Retina (tissue), 1 donor: Measurements from ENCODE around the gene NRXN3.

Experiments
- DNase-seq: peaks from one replicate; pipeline ENCODE4 v3.0.0-alpha.2; 2016

The NRXN3 gene

DNA sequence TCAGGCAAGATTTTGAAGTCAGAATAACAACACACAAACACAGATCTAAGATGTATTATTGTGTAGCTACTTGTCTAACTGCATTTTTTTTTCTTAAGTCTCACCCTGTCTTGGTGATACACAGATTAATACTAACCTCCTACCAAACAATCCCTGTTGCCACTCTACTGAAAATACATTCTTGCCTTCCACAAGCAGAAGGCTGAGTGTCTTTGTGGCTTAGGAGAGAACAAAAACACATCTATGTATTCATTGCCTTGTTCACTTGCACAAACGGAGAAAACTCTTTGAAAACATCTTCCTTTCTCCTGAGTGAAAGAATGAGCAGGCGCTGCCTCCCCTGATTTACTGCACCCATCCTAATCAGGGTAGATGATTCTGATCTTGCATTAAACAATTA, 1398.9 kb downstream of the NRXN3 start:
- no peak for DNase-seq

DNA sequence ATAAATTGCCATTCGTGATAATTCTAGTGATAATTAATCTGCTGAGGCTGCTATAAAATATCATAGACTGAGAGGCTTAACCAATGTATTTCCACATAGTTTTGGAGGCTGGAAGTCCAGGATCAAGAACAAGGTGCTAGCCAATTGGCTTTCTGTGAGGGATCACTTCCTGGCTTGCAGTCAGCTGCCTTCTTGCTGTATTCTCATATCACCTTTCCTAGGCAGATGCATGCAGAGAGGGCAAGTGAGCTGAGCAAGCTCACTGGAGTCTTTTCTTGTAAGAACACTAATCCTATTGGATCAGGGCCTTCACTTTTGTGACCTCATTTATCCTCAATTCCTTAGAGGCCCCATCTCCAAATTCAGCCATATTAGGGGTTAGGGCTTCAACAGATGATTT, 1400.5 kb downstream of the NRXN3 start:
- DNase-seq = no peak

- DNase-seq = no peak
Observed at GRCh38 chr14:79571366-79571765, 1401.2 kb downstream of the NRXN3 start.

- no peak for DNase-seq
Observed at GRCh38 chr14:79573486-79573885, 1403.3 kb downstream of the NRXN3 start.

DNA sequence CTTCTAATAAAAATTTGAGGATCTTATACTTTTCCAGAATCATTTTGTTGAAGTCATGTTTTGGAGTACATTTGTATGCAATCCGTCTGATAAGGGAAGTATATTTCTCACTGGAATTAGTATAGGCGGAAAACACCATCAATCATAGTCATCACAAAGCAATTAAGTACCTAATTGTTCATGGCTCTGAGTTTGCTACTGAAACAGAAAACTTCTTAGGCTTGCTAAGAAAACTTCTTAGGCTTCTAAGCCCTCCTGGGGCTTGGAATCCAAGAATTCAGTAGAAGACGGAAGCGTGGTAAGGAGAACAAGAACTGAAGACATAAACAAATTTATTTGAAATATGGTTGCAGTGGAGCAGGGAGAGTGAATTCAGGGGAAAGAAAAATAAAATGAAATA, 1404.9 kb downstream of the NRXN3 start:
- no peak for DNase-seq

DNA sequence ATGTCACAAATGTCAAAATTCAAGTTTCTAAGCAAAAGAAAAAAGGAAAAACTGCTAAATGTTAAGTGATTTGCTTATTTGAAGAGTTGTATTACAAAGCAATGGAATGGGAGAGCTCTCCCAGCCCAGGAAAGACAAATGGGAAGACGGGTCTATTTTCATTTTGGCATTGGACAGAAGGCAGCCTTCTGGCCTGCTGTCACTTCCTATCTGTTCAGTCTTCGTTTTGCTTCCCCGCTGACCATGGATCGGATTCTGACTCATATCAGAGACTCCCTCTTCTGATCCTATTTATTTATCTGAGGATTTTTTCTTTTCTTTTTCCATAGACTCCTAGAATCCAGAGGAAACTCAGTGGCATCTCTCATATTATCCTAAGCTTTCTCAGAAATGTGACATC, 1406.3 kb downstream of the NRXN3 start:
- peak; percentile 50 for DNase-seq

GRCh38 chr14:79578470-79578869, 1408.3 kb downstream of the NRXN3 start:
- no peak for DNase-seq

GRCh38 chr14:79580414-79580813, 1410.2 kb downstream of the NRXN3 start:
- no peak for DNase-seq

DNA sequence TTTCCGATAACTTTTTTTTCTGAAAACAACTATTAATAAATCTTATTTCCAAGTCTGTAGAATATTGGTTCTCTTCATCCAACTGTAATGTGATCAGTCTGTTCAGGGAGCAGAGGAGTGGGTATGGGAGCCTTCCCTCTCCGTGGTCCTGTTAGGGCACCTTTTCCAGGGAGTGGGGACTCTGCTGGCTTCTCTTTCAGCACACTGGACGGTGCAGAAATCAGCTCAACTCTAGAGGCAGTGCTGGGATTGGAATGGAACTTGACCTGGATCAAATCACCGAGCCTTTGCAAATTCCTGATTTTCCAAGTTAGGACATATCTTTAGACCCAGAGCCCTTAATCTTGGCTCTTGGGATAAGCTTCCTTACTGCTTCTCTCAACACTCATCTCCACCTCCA, 1410.7 kb downstream of the NRXN3 start:
- DNase-seq = no peak

GRCh38 chr14:79581912-79582576, 1411.9 kb downstream of the NRXN3 start:
- DNase-seq = no peak

DNA sequence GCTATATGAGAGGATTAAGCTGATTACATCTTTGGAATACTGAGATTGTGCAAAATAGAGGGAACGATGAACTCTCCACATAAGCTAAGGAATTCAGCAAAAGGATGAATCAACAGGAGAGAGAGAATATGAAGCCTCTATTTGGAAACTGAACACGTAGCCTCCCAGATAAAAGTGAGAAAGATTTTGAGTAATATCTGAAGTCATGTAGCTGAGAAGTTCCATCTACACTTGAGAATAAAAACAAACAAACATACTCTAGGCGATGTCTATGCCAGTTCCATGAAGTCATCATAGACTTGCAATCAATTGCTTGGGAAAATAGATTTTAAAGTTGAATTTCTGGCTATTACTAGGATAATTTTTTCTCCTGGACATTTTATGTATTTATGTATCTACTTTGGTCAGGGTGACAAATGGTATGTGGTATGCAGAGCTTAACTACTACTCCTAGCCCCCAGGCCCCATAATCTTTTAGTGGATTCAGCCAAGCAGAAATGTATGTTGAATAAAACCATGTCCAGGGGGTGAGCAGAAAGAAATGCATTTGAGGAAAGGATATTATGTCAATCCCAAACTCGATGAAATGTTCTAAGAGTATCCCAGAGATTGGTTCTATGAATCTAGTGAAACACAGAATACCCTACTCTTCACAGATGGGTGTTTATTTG, 1413.7 kb downstream of the NRXN3 start:
- DNase-seq = no peak

DNA sequence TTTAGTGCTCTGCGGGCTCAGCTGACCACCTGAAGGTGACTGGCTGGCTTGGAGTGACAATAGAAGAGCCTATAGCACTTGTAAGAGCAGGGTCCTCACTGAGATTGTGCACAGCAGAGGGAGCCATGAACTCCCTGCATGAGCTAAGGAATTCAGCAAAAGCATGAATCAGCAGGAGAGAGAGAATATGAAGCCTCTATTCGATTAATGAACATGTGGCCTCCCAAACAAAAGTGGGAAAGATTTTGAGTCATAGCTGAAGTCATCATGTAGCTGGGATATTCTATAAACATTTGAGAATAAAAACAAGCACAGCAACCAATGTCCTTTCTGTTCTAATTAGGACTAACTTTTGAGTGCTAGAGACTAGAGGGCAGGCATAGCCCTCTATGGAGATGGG, 1414.5 kb downstream of the NRXN3 start:
- DNase-seq = no peak

DNA sequence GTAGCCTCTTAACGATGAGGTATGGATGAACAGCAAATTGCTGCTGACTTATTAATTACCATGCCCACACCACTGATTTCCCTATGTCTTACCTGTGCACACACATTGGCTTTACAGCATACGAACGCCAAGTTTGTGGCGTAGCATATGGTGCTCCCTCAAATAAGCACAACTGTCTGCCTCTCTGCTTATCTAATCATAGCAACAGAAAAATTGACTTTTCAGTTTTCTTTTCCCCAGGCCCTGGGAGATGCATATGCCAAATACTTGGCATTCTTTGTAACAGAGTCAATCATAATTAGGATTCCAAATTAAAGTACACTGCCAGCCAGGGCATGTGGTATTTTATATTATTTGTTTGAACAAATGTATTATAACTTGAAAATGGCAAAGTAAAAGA, 1415.7 kb downstream of the NRXN3 start:
- no peak for DNase-seq

DNA sequence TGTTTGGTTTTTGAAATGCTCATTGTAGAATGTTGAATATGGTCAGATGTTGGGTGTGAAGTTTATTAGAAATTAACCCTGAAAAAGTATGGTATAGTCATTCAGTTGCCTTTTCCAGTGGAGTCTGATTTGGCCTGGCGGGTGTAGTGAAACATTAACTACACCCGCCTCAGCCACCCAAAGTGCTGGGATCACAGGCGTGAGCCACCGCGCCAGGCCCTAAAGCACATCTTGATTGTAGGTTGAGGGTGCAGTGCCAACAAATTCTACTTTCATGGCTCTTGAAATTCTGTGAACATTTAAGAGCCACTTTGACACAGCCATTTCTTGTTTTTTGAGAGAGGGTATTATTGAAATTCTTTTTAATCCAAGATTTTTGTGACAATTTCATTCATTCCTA, 1416.2 kb downstream of the NRXN3 start:
- no peak for DNase-seq

DNA sequence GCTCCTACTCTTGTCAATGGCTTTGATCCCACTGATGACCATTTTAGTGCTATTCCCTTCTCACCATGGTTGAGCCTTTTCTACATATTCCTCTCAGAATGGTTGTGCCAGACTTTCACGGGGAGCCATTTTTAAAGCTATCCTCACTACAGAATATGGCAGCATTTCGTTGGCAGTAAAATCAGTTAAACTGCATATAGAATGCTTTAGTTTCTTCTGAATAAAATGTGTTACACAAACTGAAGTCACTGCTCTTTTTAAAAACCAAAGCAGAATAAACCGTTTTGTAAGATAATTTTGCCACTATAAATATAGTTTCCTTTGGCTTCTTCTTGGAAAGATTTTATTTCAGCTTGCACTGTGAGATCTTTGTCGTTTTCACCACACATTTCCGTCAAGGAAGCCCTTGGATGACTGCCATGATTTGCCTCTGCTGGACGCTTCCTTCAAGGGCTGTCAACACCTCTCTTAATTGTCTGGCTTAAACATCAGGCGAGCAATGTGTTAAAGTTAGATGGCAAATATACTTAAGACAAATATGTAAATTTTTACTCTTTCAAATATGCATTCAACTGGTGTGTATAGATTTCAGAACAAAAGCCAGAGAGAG, 1416.9 kb downstream of the NRXN3 start:
- DNase-seq = no peak

DNA sequence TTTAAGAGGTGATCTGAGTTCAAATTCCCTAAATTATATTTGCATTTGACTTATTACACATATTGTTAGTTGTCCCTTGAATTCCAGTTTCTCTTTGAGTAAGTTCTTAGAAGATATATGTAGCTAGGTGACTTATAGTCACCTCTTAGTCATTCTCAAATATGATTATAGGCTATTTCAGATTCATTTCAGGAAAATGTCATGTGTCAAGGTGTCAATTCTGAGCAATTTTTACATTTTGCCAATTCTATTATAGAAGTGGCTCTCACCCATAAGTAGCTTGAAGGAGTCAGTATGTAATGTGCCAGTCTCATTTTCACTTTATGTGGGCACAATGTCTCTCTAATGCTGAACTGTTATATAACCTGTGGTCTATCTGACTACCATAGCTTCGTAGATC, 1417.7 kb downstream of the NRXN3 start:
- no peak for DNase-seq

GRCh38 chr14:79588398-79588797, 1418.2 kb downstream of the NRXN3 start:
- DNase-seq = peak; percentile 19

DNA sequence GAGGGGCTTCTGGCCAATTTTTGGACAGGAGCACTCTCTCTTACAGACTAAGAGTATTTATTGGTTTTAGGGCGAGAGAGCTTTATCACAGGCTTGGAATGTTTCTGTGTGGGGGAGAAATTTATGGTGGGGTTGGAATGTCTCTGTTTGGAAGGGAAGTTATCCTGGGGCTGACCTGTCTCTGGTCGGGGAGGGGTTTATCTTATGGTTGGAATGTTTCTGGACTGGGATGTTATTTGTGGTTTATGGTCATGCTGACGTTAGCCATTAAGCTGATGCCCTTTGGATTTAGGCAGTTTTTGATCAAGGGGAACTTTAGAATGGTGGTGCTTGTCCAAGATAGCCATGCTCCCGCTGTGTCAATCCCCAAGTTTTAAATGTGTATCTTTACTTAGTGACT, 1426.4 kb downstream of the NRXN3 start:
- DNase-seq = no peak

- DNase-seq = no peak
Observed at GRCh38 chr14:79597566-79597965, 1427.4 kb downstream of the NRXN3 start.

DNA sequence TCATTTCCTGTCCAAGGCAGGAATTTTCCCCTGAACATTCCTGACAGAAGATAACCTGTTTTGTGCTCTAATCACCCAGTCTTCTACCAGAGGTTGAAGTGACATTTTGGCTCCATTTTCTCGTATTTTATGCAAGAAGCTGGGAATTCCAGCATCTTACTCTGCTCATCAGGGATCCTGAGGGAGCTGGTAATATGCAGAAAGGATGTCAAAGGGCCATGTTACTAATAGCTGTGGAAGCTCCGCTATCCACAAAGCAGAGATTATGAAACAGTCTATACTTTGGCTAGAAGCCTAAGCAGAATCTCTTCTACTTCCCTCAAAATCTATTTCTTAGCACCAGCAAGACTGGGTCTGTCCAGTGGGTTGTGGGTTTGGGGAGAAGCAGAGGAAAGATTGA, 1428.2 kb downstream of the NRXN3 start:
- no peak for DNase-seq

- DNase-seq = no peak
Observed at GRCh38 chr14:79599239-79599638, 1429.1 kb downstream of the NRXN3 start.

- DNase-seq = no peak
Observed at GRCh38 chr14:79600406-79600805, 1430.2 kb downstream of the NRXN3 start.

- no peak for DNase-seq
Observed at GRCh38 chr14:79601579-79601978, 1431.4 kb downstream of the NRXN3 start.

DNA sequence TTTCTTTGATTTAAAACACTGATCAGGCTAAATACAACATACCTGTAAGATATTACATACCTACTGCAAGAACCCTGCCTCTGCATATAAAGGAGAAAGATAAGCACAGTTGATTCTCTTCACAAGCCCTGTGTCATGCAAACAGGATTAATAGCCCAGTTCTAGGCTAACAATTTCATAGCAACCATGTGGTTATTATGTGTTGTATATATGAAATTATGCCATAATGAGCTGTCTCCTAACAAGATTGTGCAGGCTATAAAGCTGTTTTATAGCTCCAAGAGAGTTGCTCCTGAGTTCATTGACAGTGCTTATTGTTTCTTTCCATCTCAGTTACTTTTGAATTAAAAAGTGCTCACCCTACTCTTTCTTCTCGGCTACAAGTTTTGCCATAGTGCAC, 1431.9 kb downstream of the NRXN3 start:
- DNase-seq = no peak

- DNase-seq = no peak
Observed at GRCh38 chr14:79602742-79603141, 1432.6 kb downstream of the NRXN3 start.
